Tibial nerve (tissue), 4 donors: ENCODE measurements around the gene EPB41L1. TPM values are rescaled to one million over a fixed set of nuclear protein-coding genes. Genes with fewer than 3 reads are reported as not detected.

Experiments used
- DNase-seq, 2 donors: peaks; one replicate each; pipeline ENCODE4 v3.0.0-alpha.2; 2019; ENCODE audit warnings: low spot score in 2 of 2
- H3K27ac ChIP-seq, 4 donors: fragments of 200-600 bp; sonication (generic) in 3 of 4; one replicate each; pipeline ENCODE4 v1.5.1; 2017 to 2019; ENCODE audit warnings: mild to moderate bottlenecking in 1 of 4
- H3K27me3 ChIP-seq, 2 donors: fragments of 200-600 bp; sonication (generic) in 1 of 2; one replicate each; pipeline versions ENCODE4 v1.5.1 to v1.6.0; 2017 to 2019
- H3K36me3 ChIP-seq, 3 donors: fragments of 200-600 bp; sonication (generic); one replicate each; pipeline ENCODE4 v1.5.1; 2018 to 2019
- H3K4me1 ChIP-seq, 4 donors: fragments of 200-600 bp; sonication (generic) in 3 of 4; one replicate each; pipeline ENCODE4 v1.5.1; 2017 to 2019
- H3K4me3 ChIP-seq, 4 donors: fragments of 200-600 bp; sonication (generic) in 3 of 4; one replicate each; pipeline ENCODE4 v1.5.1; 2017 to 2019; ENCODE audit warnings: mild to moderate bottlenecking in 1 of 4, moderate library complexity in 1 of 4
- H3K9me3 ChIP-seq, 4 donors: fragments of 200-600 bp; sonication (generic) in 3 of 4; one replicate each; pipeline ENCODE4 v1.5.1; 2017 to 2019
- CTCF ChIP-seq, 5 experiments: fragments of 200-600 bp in 3 of 5; fragments of 450-650 bp in 2 of 5; sonication (generic) in 3 of 5; IDR thresholded peaks; one replicate each; pipeline ENCODE4 v1.5.1; 2016 to 2019; ENCODE audit warnings: antibody characterized with exemption in 5 of 5, mild to moderate bottlenecking in 3 of 5, moderate library complexity in 2 of 5
- EP300 ChIP-seq, 2 donors: sonication (generic); formaldehyde crosslinking; IDR thresholded peaks; one replicate each; pipeline ENCODE4 v1.6.1; 2017; ENCODE audit warnings: antibody characterized with exemption in 2 of 2, mild to moderate bottlenecking in 1 of 2
- POLR2A ChIP-seq, 2 donors: fragments of 450-650 bp; IDR thresholded peaks; one replicate each; pipeline ENCODE4 v1.6.1; 2017; ENCODE audit warnings: antibody characterized with exemption in 2 of 2, mild to moderate bottlenecking in 2 of 2, moderate library complexity in 2 of 2
- WGBS, 2 donors: methylation state at CpG; one replicate each; pipeline ENCODE4 v1.1.5; 2018; 5-methylcytosine and 5-hydroxymethylcytosine counted together
- total RNA-seq, 4 donors: library from RNA; depleted of rRNA; stranded (reverse); fragments of >200 nt; gene quantifications; one replicate each; pipeline ENCODE4 v1.1.0, GENCODE V29; 2016

The EPB41L1 gene
- total RNA-seq, 4 donors from 2014 or later: 19.9 to 55.3 (median 30.8) TPM

- no peak for TF ChIP-seq POLR2A (IDR thresholded peaks at IDR 0.05)
- TF ChIP-seq CTCF (IDR thresholded peaks at IDR 0.05): no peak
- WGBS, 2 donors: 71 to 76% methylated on average over 2 of the region's 2 CpGs
- H3K4me1 ChIP-seq: peaks cover 0 to 5% (median 0%) of the 10 kb centered on the region in 4 donors
- no peak for DNase-seq
- H3K9me3 ChIP-seq: no peaks in the 10 kb centered on the region
- H3K4me3 ChIP-seq: no peak overlapping the region
- H3K27ac ChIP-seq: no peak overlapping the region
- H3K36me3 ChIP-seq: no peaks in the 10 kb centered on the region
- no peaks in the 10 kb centered on the region for H3K27me3 ChIP-seq
Observed at GRCh38 chr20:36141310-36141709, 13.2 kb upstream of the EPB41L1 start.

GRCh38 chr20:36144336-36144735, 10.2 kb upstream of the EPB41L1 start:
- peaks cover 0 to 2% (median 0%) of the 10 kb centered on the region in 4 donors for H3K4me1 ChIP-seq
- no peak overlapping the region for H3K27ac ChIP-seq
- no peak for DNase-seq
- no peaks in the 10 kb centered on the region for H3K9me3 ChIP-seq
- TF ChIP-seq CTCF (IDR thresholded peaks at IDR 0.05): no peak
- TF ChIP-seq POLR2A (IDR thresholded peaks at IDR 0.05): no peak
- no peak for TF ChIP-seq EP300 (IDR thresholded peaks at IDR 0.05)
- no peaks in the 10 kb centered on the region for H3K27me3 ChIP-seq
- no peak overlapping the region for H3K4me3 ChIP-seq
- 22 to 30% methylated on average over 1 of the region's 1 CpG for WGBS, 2 donors
- H3K36me3 ChIP-seq: no peaks in the 10 kb centered on the region

- DNase-seq: no peak
- no peak overlapping the region for H3K27ac ChIP-seq
- no peaks in the 10 kb centered on the region for H3K27me3 ChIP-seq
- H3K36me3 ChIP-seq: no peaks in the 10 kb centered on the region
- H3K4me1 ChIP-seq: peaks cover 0 to 4% (median 0%) of the 10 kb centered on the region in 4 donors
- no peak for TF ChIP-seq POLR2A (IDR thresholded peaks at IDR 0.05)
- no peak for TF ChIP-seq EP300 (IDR thresholded peaks at IDR 0.05)
- TF ChIP-seq CTCF (IDR thresholded peaks at IDR 0.05): no peak
- WGBS, 2 donors: 78 to 80% methylated on average over 12 of the region's 12 CpGs
- H3K4me3 ChIP-seq: no peak overlapping the region
- H3K9me3 ChIP-seq: no peaks in the 10 kb centered on the region
Observed at GRCh38 chr20:36145877-36146707, 8.4 kb upstream of the EPB41L1 start.

GRCh38 chr20:36147690-36148089, 6.8 kb upstream of the EPB41L1 start:
- H3K4me3 ChIP-seq: no peak overlapping the region
- H3K27ac ChIP-seq: no peak overlapping the region
- H3K9me3 ChIP-seq: no peaks in the 10 kb centered on the region
- peaks cover 0 to 10% (median 0%) of the 10 kb centered on the region in 4 donors for H3K4me1 ChIP-seq
- 38 to 52% methylated on average over 3 of the region's 3 CpGs for WGBS, 2 donors
- DNase-seq: peak in 1 of 2 donors; percentile 23
- H3K27me3 ChIP-seq: no peaks in the 10 kb centered on the region
- H3K36me3 ChIP-seq: no peaks in the 10 kb centered on the region
- TF ChIP-seq POLR2A (IDR thresholded peaks at IDR 0.05): no peak
- no peak for TF ChIP-seq EP300 (IDR thresholded peaks at IDR 0.05)
- no peak for TF ChIP-seq CTCF (IDR thresholded peaks at IDR 0.05)

GRCh38 chr20:36148439-36148838, 6.1 kb upstream of the EPB41L1 start:
- Histone ChIP-seq H3K27me3 (no peaks in the 10 kb centered on the region), H3K27ac (no peak overlapping the region), H3K36me3 (no peaks in the 10 kb centered on the region), H3K9me3 (no peaks in the 10 kb centered on the region), H3K4me3 (no peak overlapping the region), H3K4me1 (peaks cover 0 to 13% (median 0%) of the 10 kb centered on the region in 4 donors)
- DNase-seq: no peak
- 86 to 87% methylated on average over 2 of the region's 2 CpGs for WGBS, 2 donors
- TF ChIP-seq POLR2A (IDR thresholded peaks at IDR 0.05): no peak
- TF ChIP-seq EP300 (IDR thresholded peaks at IDR 0.05): no peak
- TF ChIP-seq CTCF (IDR thresholded peaks at IDR 0.05): no peak
